Fibroblast of the aortic adventitia (primary cell): ENCODE measurements around the gene APLP1. TPM values are rescaled to one million over a fixed set of nuclear protein-coding genes. Genes with fewer than 3 reads are reported as not detected.

Experiments used
- DNase-seq: peaks from one replicate; pipeline ENCODE4 v3.0.0-alpha.2; 2010; ENCODE audit warnings: low read depth
- H3K4me3 ChIP-seq: 2 replicates; pipeline ENCODE4 v1.5.1; 2011; ENCODE audit warnings: low read depth, mild to moderate bottlenecking, control low read depth, low read length, moderate library complexity
- CTCF ChIP-seq: IDR thresholded peaks from 2 replicates; pipeline ENCODE4 v1.5.1; 2011; ENCODE audit warnings: mild to moderate bottlenecking, low read length, control low read depth, inconsistent platforms; ENCODE audit not compliant: insufficient read depth
- total RNA-seq: library from RNA; depleted of rRNA; stranded (reverse); fragments of >200 nt; gene quantifications from 2 replicates; pipeline ENCODE4 v1.2.3, GENCODE V29; 2012; ENCODE audit warnings: low replicate concordance

APLP1 gene
- total RNA-seq, result 4.1 and 8.6 TPM in 2 replicates

GRCh38 chr19:35868172-35868822 lies at the start of gene APLP1:
TSS of gene APLP1 (plus strand) at chr19:35868574. CDS start at chr19:35868637, 63 bp downstream.
- peak within 1 kb of the TSS; percentile 60 for H3K4me3 ChIP-seq
- DNase-seq, result peak; percentile 58
- TF ChIP-seq CTCF, result no peak

- no peak for TF ChIP-seq CTCF
- no peak for DNase-seq
- H3K4me3 ChIP-seq, result no peak overlapping the region
Observed at GRCh38 chr19:35822579-35822978, 45.8 kb upstream of the APLP1 start.

GRCh38 chr19:35824150-35824549 lies 44.2 kb upstream of the APLP1 start:
- H3K4me3 ChIP-seq, result no peak overlapping the region
- DNase-seq, result no peak
- TF ChIP-seq CTCF, result no peak

- no peak for TF ChIP-seq CTCF
- H3K4me3 ChIP-seq, result no peak overlapping the region
- DNase-seq, result peak; percentile 78
Observed at GRCh38 chr19:35828692-35829301, 39.6 kb upstream of the APLP1 start.

GRCh38 chr19:35830986-35831385 lies 37.4 kb upstream of the APLP1 start:
- H3K4me3 ChIP-seq, result no peak overlapping the region
- no peak for DNase-seq
- no peak for TF ChIP-seq CTCF

GRCh38 chr19:35832054-35832453 lies 36.3 kb upstream of the APLP1 start:
- TF ChIP-seq CTCF, result no peak
- DNase-seq, result no peak

More at GRCh38 chr19:35832054-35832453, 36.3 kb upstream of the APLP1 start:
- no peak overlapping the region for H3K4me3 ChIP-seq
